Measurements from ENCODE around the gene YIPF6.

The YIPF6 gene

GRCh38 chrX:68570598-68570997 lies 71.7 kb downstream of the YIPF6 start:
- TF ChIP-seq EZH2 (IDR thresholded peaks at IDR 0.05; ENCODE audit: borderline replicate concordance, low read depth, low read length, severe bottlenecking) = no peak
- TF ChIP-seq, protein P1, sequence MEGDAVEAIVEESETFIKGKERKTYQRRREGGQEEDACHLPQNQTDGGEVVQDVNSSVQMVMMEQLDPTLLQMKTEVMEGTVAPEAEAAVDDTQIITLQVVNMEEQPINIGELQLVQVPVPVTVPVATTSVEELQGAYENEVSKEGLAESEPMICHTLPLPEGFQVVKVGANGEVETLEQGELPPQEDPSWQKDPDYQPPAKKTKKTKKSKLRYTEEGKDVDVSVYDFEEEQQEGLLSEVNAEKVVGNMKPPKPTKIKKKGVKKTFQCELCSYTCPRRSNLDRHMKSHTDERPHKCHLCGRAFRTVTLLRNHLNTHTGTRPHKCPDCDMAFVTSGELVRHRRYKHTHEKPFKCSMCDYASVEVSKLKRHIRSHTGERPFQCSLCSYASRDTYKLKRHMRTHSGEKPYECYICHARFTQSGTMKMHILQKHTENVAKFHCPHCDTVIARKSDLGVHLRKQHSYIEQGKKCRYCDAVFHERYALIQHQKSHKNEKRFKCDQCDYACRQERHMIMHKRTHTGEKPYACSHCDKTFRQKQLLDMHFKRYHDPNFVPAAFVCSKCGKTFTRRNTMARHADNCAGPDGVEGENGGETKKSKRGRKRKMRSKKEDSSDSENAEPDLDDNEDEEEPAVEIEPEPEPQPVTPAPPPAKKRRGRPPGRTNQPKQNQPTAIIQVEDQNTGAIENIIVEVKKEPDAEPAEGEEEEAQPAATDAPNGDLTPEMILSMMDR (IDR thresholded peaks at IDR 0.05; ENCODE audit: borderline replicate concordance, extremely low read depth, low read length, poor library complexity, severe bottlenecking) = no peak
- Histone ChIP-seq H3K27ac (ENCODE audit: low read length) (no peak overlapping the region), H3K9ac (ENCODE audit: low read depth, low read length) (no peak overlapping the region), H3K4me3 (ENCODE audit: low read depth in 1 of 2, low read length in 2 of 2) (no peak overlapping the region), H3K27me3 (ENCODE audit: insufficient read depth, low read length, poor library complexity) (no peaks in the 10 kb centered on the region), H3K36me3 (ENCODE audit: insufficient read depth, low read length) (no peaks in the 10 kb centered on the region), H3K4me2 (ENCODE audit: insufficient read depth, low read length) (no peak overlapping the region), H3K79me2 (ENCODE audit: insufficient read depth, low read length) (no peaks in the 10 kb centered on the region), H4K20me1 (ENCODE audit: insufficient read depth, low read length) (no peaks in the 10 kb centered on the region), H3K4me1 (ENCODE audit: insufficient read depth, low read length) (no peaks in the 10 kb centered on the region), H3K9me3 (ENCODE audit: insufficient read depth, low read length, severe bottlenecking) (no peaks in the 10 kb centered on the region), H2AFZ (ENCODE audit: low read depth, low read length) (no peak overlapping the region)
- ATAC-seq (ENCODE audit: insufficient read depth, low read depth) (no peak), DNase-seq (no peak)

GRCh38 chrX:68571292-68571609 lies 72.4 kb downstream of the YIPF6 start:
- no peak for TF ChIP-seq EZH2 (IDR thresholded peaks at IDR 0.05; ENCODE audit: borderline replicate concordance, low read depth, low read length, severe bottlenecking)
- TF ChIP-seq, protein P1 (IDR thresholded peaks at IDR 0.05; ENCODE audit: borderline replicate concordance, extremely low read depth, low read length, poor library complexity, severe bottlenecking) = no peak
- Histone ChIP-seq H4K20me1 (ENCODE audit: insufficient read depth, low read length) (no peaks in the 10 kb centered on the region), H3K4me2 (ENCODE audit: insufficient read depth, low read length) (no peak overlapping the region), H2AFZ (ENCODE audit: low read depth, low read length) (no peak overlapping the region), H3K79me2 (ENCODE audit: insufficient read depth, low read length) (no peaks in the 10 kb centered on the region), H3K9me3 (ENCODE audit: insufficient read depth, low read length, severe bottlenecking) (no peaks in the 10 kb centered on the region), H3K9ac (ENCODE audit: low read depth, low read length) (no peak overlapping the region), H3K27ac (ENCODE audit: low read length) (no peak overlapping the region), H3K27me3 (ENCODE audit: insufficient read depth, low read length, poor library complexity) (no peaks in the 10 kb centered on the region), H3K4me1 (ENCODE audit: insufficient read depth, low read length) (no peaks in the 10 kb centered on the region), H3K4me3 (ENCODE audit: low read depth in 1 of 2, low read length in 2 of 2) (no peak overlapping the region), H3K36me3 (ENCODE audit: insufficient read depth, low read length) (no peaks in the 10 kb centered on the region)
- ATAC-seq (ENCODE audit: insufficient read depth, low read depth) (no peak), DNase-seq (no peak)

- Histone ChIP-seq H3K79me2 (ENCODE audit: insufficient read depth, low read length) (no peaks in the 10 kb centered on the region), H3K27me3 (ENCODE audit: insufficient read depth, low read length, poor library complexity) (no peaks in the 10 kb centered on the region), H2AFZ (ENCODE audit: low read depth, low read length) (no peak overlapping the region), H3K4me3 (ENCODE audit: low read depth in 1 of 2, low read length in 2 of 2) (no peak overlapping the region), H3K4me2 (ENCODE audit: insufficient read depth, low read length) (no peak overlapping the region), H3K9me3 (ENCODE audit: insufficient read depth, low read length, severe bottlenecking) (no peaks in the 10 kb centered on the region), H3K4me1 (ENCODE audit: insufficient read depth, low read length) (no peaks in the 10 kb centered on the region), H3K9ac (ENCODE audit: low read depth, low read length) (no peak overlapping the region), H3K27ac (ENCODE audit: low read length) (no peak overlapping the region), H4K20me1 (ENCODE audit: insufficient read depth, low read length) (no peaks in the 10 kb centered on the region), H3K36me3 (ENCODE audit: insufficient read depth, low read length) (no peaks in the 10 kb centered on the region)
- no peak for DNase-seq
- no peak for ATAC-seq (ENCODE audit: insufficient read depth, low read depth)
- TF ChIP-seq, protein P1 (IDR thresholded peaks at IDR 0.05; ENCODE audit: borderline replicate concordance, extremely low read depth, low read length, poor library complexity, severe bottlenecking) = no peak
- TF ChIP-seq EZH2 (IDR thresholded peaks at IDR 0.05; ENCODE audit: borderline replicate concordance, low read depth, low read length, severe bottlenecking) = no peak
Observed at GRCh38 chrX:68571610-68572311, 72.9 kb downstream of the YIPF6 start.
